HEK293 (cell line): ENCODE results near the gene CORO7.

Experiments used
- GLIS1 ChIP-seq: fragments of 450-650 bp; formaldehyde crosslinking; IDR thresholded peaks from 2 replicates; pipeline ENCODE4 v1.5.1; 2016; ENCODE audit warnings: missing biosample characterization, missing genetic modification characterization
- HIC1 ChIP-seq: fragments of 450-650 bp; formaldehyde crosslinking; IDR thresholded peaks from 2 replicates; pipeline ENCODE4 v1.5.1; 2016; ENCODE audit warnings: missing biosample characterization, missing genetic modification characterization
- KLF17 ChIP-seq: fragments of 450-650 bp; formaldehyde crosslinking; IDR thresholded peaks from 2 replicates; pipeline ENCODE4 v1.5.1; 2016; ENCODE audit warnings: missing biosample characterization, missing genetic modification characterization
- KLF7 ChIP-seq: fragments of 450-650 bp; formaldehyde crosslinking; IDR thresholded peaks from 2 replicates; pipeline ENCODE4 v1.5.1; 2016; ENCODE audit warnings: missing biosample characterization, missing genetic modification characterization, borderline replicate concordance
- OSR2 ChIP-seq: fragments of 450-650 bp; formaldehyde crosslinking; IDR thresholded peaks from 2 replicates; pipeline ENCODE4 v1.5.1; 2016; ENCODE audit warnings: missing biosample characterization, missing genetic modification characterization
- PRDM2 ChIP-seq: fragments of 450-650 bp; formaldehyde crosslinking; IDR thresholded peaks from 2 replicates; pipeline ENCODE4 v1.5.1; 2016; ENCODE audit warnings: missing biosample characterization, missing genetic modification characterization, borderline replicate concordance
- SCRT1 ChIP-seq: fragments of 450-650 bp; formaldehyde crosslinking; IDR thresholded peaks from 2 replicates; pipeline ENCODE4 v1.5.1; 2016; ENCODE audit warnings: missing biosample characterization, missing genetic modification characterization, borderline replicate concordance
- YY2 ChIP-seq: fragments of 450-650 bp; formaldehyde crosslinking; IDR thresholded peaks from 2 replicates; pipeline ENCODE4 v1.5.1; 2016; ENCODE audit warnings: missing biosample characterization, missing genetic modification characterization
- ZBTB10 ChIP-seq: fragments of 450-650 bp; formaldehyde crosslinking; IDR thresholded peaks from 2 replicates; pipeline ENCODE4 v1.5.1; 2016; ENCODE audit warnings: missing biosample characterization, missing genetic modification characterization
- ZBTB17 ChIP-seq: fragments of 450-650 bp; formaldehyde crosslinking; IDR thresholded peaks from 2 replicates; pipeline ENCODE4 v1.5.1; 2016; ENCODE audit warnings: missing biosample characterization, missing genetic modification characterization
- ZFP3 ChIP-seq: fragments of 450-650 bp; formaldehyde crosslinking; IDR thresholded peaks from 2 replicates; pipeline ENCODE4 v1.5.1; 2016; ENCODE audit warnings: low read depth, missing biosample characterization, missing genetic modification characterization
- ZIC2 ChIP-seq: fragments of 450-650 bp; formaldehyde crosslinking; IDR thresholded peaks from 2 replicates; pipeline ENCODE4 v1.5.1; 2016; ENCODE audit warnings: missing biosample characterization, missing genetic modification characterization
- ZNF16 ChIP-seq: fragments of 450-650 bp; formaldehyde crosslinking; IDR thresholded peaks from 2 replicates; pipeline ENCODE4 v1.5.1; 2016; ENCODE audit warnings: low read depth, missing biosample characterization, missing genetic modification characterization
- ZNF274 ChIP-seq, 2 experiments: fragments of 200-500 bp in 1 of 2; fragments of 450-650 bp in 1 of 2; sonication (Bioruptor generic) in 1 of 2; formaldehyde crosslinking in 1 of 2; IDR thresholded peaks; 2 replicates each; pipeline versions ENCODE4 v1.5.1 to v1.6.1; 2014 to 2016; ENCODE audit warnings: borderline replicate concordance in 1 of 2, inconsistent platforms in 1 of 2, low read length in 1 of 2, missing biosample characterization in 1 of 2, missing genetic modification characterization in 1 of 2
- ZNF350 ChIP-seq: fragments of 450-650 bp; formaldehyde crosslinking; IDR thresholded peaks from 2 replicates; pipeline ENCODE4 v1.5.0; 2017; ENCODE audit warnings: missing biosample characterization, mild to moderate bottlenecking, missing genetic modification characterization
- ZNF404 ChIP-seq: fragments of 450-650 bp; formaldehyde crosslinking; IDR thresholded peaks from 2 replicates; pipeline ENCODE4 v1.5.1; 2017; ENCODE audit warnings: missing biosample characterization, missing genetic modification characterization
- ZNF501 ChIP-seq: fragments of 450-650 bp; formaldehyde crosslinking; IDR thresholded peaks from 2 replicates; pipeline ENCODE4 v1.5.1; 2016; ENCODE audit warnings: missing biosample characterization, missing genetic modification characterization
- ZNF521 ChIP-seq: fragments of 450-650 bp; formaldehyde crosslinking; IDR thresholded peaks from 2 replicates; pipeline ENCODE4 v1.5.1; 2017; ENCODE audit warnings: missing biosample characterization, mild to moderate bottlenecking, missing genetic modification characterization
- ZNF529 ChIP-seq: fragments of 450-650 bp; formaldehyde crosslinking; IDR thresholded peaks from 2 replicates; pipeline ENCODE4 v1.5.1; 2017; ENCODE audit warnings: missing genetic modification characterization, missing biosample characterization; ENCODE audit not compliant: insufficient replicate concordance
- ZNF530 ChIP-seq: fragments of 450-650 bp; formaldehyde crosslinking; IDR thresholded peaks from 2 replicates; pipeline ENCODE4 v1.5.1; 2016; ENCODE audit warnings: low read depth, missing biosample characterization, missing genetic modification characterization
- ZNF549 ChIP-seq: fragments of 450-650 bp; IDR thresholded peaks from 2 replicates; pipeline ENCODE4 v1.5.1; 2018; ENCODE audit warnings: missing biosample characterization, missing genetic modification characterization, mild to moderate bottlenecking, inconsistent platforms, moderate library complexity
- ZNF555 ChIP-seq: fragments of 450-650 bp; formaldehyde crosslinking; conservative IDR thresholded peaks from 2 replicates; pipeline ENCODE4 v1.5.1; 2017; ENCODE audit warnings: missing biosample characterization, mild to moderate bottlenecking, missing genetic modification characterization, inconsistent platforms
- ZNF561 ChIP-seq: fragments of 450-650 bp; IDR thresholded peaks from 2 replicates; pipeline ENCODE4 v1.5.1; 2018; ENCODE audit warnings: missing biosample characterization, missing genetic modification characterization, borderline replicate concordance
- ZNF610 ChIP-seq: fragments of 450-650 bp; formaldehyde crosslinking; IDR thresholded peaks from 2 replicates; pipeline ENCODE4 v1.5.1; 2016; ENCODE audit warnings: missing biosample characterization, missing genetic modification characterization, borderline replicate concordance
- ZNF624 ChIP-seq: fragments of 450-650 bp; formaldehyde crosslinking; IDR thresholded peaks from 2 replicates; pipeline ENCODE4 v1.5.1; 2017; ENCODE audit warnings: missing biosample characterization, missing genetic modification characterization
- ZNF76 ChIP-seq: fragments of 450-650 bp; formaldehyde crosslinking; IDR thresholded peaks from 2 replicates; pipeline ENCODE4; 2016; ENCODE audit warnings: low read depth, missing biosample characterization, missing genetic modification characterization, borderline replicate concordance
- ZNF791 ChIP-seq: fragments of 450-650 bp; formaldehyde crosslinking; IDR thresholded peaks from 2 replicates; pipeline ENCODE4 v1.5.1; 2016; ENCODE audit warnings: missing biosample characterization, missing genetic modification characterization
- ZSCAN16 ChIP-seq: fragments of 450-650 bp; formaldehyde crosslinking; IDR thresholded peaks from 2 replicates; pipeline ENCODE4 v1.5.1; 2016; ENCODE audit warnings: missing biosample characterization, missing genetic modification characterization

CORO7 gene

GRCh38 chr16:4344983-4345835 is 71.2 kb downstream of the CORO7 start (continued):
- TF ChIP-seq ZNF350 (tag by site-specific recombination) (no peak), ZNF501 (tag by site-specific recombination) (no peak), ZNF549 (no peak), ZBTB10 (tag by site-specific recombination) (no peak), ZFP3 (tag by site-specific recombination) (no peak), YY2 (no peak), ZNF561 (tag by site-specific recombination) (no peak), ZSCAN16 (tag by site-specific recombination) (no peak), ZNF404 (tag by site-specific recombination) (no peak), ZNF610 (tag by site-specific recombination) (no peak), ZNF555 (no peak), ZNF529 (tag by site-specific recombination) (no peak), PRDM2 (tag by site-specific recombination) (no peak), OSR2 (no peak), KLF17 (0 out of 2 replicates have a peak, but pooled peaks have one; percentile 28), ZNF791 (tag by site-specific recombination) (no peak), ZBTB17 (peak; percentile 74), KLF7 (tag by site-specific recombination) (no peak), ZIC2 (peak; percentile 34), GLIS1 (tag by site-specific recombination) (no peak), HIC1 (tag by site-specific recombination) (no peak), ZNF274 (IDR thresholded peaks at IDR 0.05; ENCODE audit: low read length) (no peak), ZNF274 (tag by site-specific recombination; IDR thresholded peaks at IDR 0.05; ENCODE audit: borderline replicate concordance) (no peak), ZNF530 (tag by site-specific recombination) (no peak), ZNF624 (no peak), ZNF521 (tag by site-specific recombination) (no peak), SCRT1 (peak; percentile 84), ZNF76 (tag by site-specific recombination) (no peak), ZNF16 (tag by site-specific recombination) (no peak)
